ENCODE measurements around the gene CALD1. TPM values are rescaled to one million over a fixed set of nuclear protein-coding genes. Genes with fewer than 3 reads are reported as not detected.

CALD1 gene
- total RNA-seq, 4 donors from 2014 or later = 32.3 to 462 (median 98.4) TPM

DNA sequence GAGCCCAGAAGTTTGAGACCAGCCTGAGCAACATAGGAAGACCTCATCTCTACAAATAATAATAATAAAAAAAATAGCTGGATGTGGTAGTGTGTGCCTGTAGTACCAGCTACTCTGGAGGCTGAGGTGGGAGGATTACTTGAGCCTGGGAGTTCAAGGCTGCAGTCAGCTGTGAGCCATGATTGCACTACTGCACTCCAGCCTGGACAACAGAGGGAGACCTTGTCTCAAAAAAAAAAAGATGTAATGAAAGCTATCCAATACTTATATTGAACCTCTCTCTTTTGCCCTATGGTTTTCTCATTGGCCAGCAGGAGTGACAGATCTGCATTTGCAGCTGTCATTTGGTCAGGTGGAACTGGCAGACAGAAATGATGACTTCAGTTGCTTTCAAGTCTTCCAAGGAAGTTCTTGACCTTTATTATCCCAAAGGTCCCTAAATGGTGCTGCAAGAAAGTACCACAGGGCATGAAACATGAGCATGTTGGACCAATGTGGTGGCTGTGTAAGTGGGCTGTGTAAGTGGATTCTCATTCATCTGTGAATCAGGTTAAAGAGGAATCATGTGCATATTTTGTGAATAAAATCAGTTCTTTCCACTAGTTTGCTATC, 99.4 kb downstream of the CALD1 start:
- Histone ChIP-seq H3K9me3 (no peaks in the 10 kb centered on the region), H3K4me1 (peaks cover 0 to 7% (median 6%) of the 10 kb centered on the region in 3 donors), H3K27me3 (no peaks in the 10 kb centered on the region), H3K27ac (peak overlapping the region in 3 of 4 donors; percentile 23 to 49 (median 24)), H3K4me3 (no peak overlapping the region), H3K36me3 (no peaks in the 10 kb centered on the region)
- intact Hi-C loops (cut with DNase I) = no loop called here
- no peak for DNase-seq
- TF ChIP-seq POLR2A (IDR thresholded peaks at IDR 0.05) (no peak), CTCF (IDR thresholded peaks at IDR 0.05) (peak in 1 of 6 experiments; percentile 11)

DNA sequence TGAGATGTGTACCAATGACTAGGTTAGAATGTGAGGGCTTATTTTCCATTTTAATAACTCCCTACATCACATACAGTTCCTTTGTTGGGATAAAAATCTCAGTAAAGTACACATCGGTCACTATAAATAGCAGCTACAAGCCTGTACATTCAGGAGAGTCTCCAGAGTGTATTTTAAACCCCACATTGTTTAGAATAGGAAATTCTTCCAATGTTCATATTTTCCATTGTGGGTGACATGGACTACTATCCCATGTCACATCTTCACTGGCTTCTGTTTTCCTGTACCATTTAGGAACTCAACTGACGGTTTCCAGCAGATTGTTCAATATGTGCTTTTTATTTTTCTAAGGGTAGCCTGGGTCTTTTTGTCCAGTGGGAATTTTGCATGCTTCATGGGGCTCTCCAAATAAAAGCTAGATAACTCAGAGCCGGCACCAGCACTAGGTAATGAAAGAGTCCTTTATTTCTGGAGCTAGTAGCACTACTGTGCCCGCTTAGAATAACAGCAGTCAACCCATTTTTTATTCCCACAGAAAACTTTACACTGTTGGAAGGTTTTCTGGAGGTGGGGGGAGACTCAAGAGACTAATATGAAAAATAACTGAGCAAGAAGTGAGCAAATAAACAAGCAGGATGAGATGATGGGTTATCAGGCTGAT, 100.5 kb downstream of the CALD1 start:
- 68 to 74% methylated on average over 4 of the region's 4 CpGs for WGBS, 2 donors
- intact Hi-C loops (cut with DNase I) = no loop called here
- Histone ChIP-seq H3K9me3 (no peaks in the 10 kb centered on the region), H3K36me3 (no peaks in the 10 kb centered on the region), H3K4me1 (peaks cover 0 to 9% (median 6%) of the 10 kb centered on the region in 3 donors), H3K4me3 (no peak overlapping the region), H3K27ac (peak overlapping the region in 3 of 4 donors; percentile 17 to 49 (median 24)), H3K27me3 (no peaks in the 10 kb centered on the region)
- no peak for TF ChIP-seq POLR2A (IDR thresholded peaks at IDR 0.05)
- DNase-seq = no peak

DNA sequence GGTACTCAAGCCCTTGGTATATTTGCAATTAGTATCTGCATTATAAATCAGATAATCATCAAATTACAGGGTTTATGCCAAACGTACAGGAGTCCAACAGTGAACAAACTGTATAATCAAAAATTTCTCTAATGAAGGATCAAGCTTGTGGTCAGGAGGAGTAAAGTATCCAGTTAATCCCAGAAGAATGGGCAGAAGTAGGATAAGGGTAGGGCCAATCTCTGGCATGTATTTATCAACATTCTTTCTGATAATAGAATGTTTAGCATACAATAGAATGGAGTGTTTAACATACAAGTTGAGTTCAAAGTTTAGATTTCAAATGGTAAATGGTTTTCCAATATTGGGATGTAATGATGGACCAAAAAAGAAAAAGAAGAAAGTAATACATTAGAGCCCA, 103.0 kb downstream of the CALD1 start:
- H3K27me3 ChIP-seq = no peaks in the 10 kb centered on the region
- no peaks in the 10 kb centered on the region for H3K36me3 ChIP-seq
- no peak for DNase-seq
- no peaks in the 10 kb centered on the region for H3K9me3 ChIP-seq
- peak overlapping the region in 1 of 4 donors; percentile 22 for H3K27ac ChIP-seq
- no peak for TF ChIP-seq CTCF (IDR thresholded peaks at IDR 0.05)
- no peak for TF ChIP-seq POLR2A (IDR thresholded peaks at IDR 0.05)
- intact Hi-C loops (cut with DNase I) = no loop called here
- no peak overlapping the region for H3K4me3 ChIP-seq
- 47 to 68% methylated on average over 1 of the region's 1 CpG for WGBS, 2 donors
- peaks cover 10 to 28% (median 11%) of the 10 kb centered on the region in 3 donors for H3K4me1 ChIP-seq

GRCh38 chr7:134885967-134886352, 106.5 kb downstream of the CALD1 start:
- intact Hi-C loops (cut with DNase I) = no loop called here
- H3K9me3 ChIP-seq = no peaks in the 10 kb centered on the region
- no peak for DNase-seq
- H3K27ac ChIP-seq = peak overlapping the region; percentile 22 to 82 (median 74)
- WGBS, 2 donors = 6 to 18% methylated on average over 1 of the region's 1 CpG
- H3K36me3 ChIP-seq = no peaks in the 10 kb centered on the region
- H3K4me1 ChIP-seq = peaks cover 11 to 55% (median 27%) of the 10 kb centered on the region in 3 donors
- TF ChIP-seq POLR2A (IDR thresholded peaks at IDR 0.05) = no peak
- TF ChIP-seq CTCF (IDR thresholded peaks at IDR 0.05) = no peak
- no peak overlapping the region for H3K4me3 ChIP-seq
- no peaks in the 10 kb centered on the region for H3K27me3 ChIP-seq

GRCh38 chr7:134886353-134887057, 107.1 kb downstream of the CALD1 start:
- Histone ChIP-seq H3K4me3 (peak overlapping the region in 1 of 4 donors; percentile 9), H3K36me3 (no peaks in the 10 kb centered on the region), H3K9me3 (no peaks in the 10 kb centered on the region), H3K4me1 (peaks cover 11 to 60% (median 29%) of the 10 kb centered on the region in 3 donors), H3K27me3 (no peaks in the 10 kb centered on the region), H3K27ac (peak overlapping the region; percentile 22 to 82 (median 74))
- WGBS, 2 donors = 29 to 43% methylated on average over 7 to 8 of the region's 8 CpGs
- TF ChIP-seq POLR2A (IDR thresholded peaks at IDR 0.05) (no peak), CTCF (IDR thresholded peaks at IDR 0.05) (no peak)
- no peak for DNase-seq
- intact Hi-C loops (cut with DNase I) = no loop called here
